DND-41 (cell line): Measurements from ENCODE around the gene VWA8.

ENCODE experiments used
- CTCF ChIP-seq: IDR thresholded peaks from 2 replicates; pipeline ENCODE4 v1.5.1; 2012; ENCODE audit warnings: borderline replicate concordance, low read length, moderate library complexity, mild to moderate bottlenecking; ENCODE audit not compliant: poor library complexity, severe bottlenecking; ENCODE audit errors: extremely low read depth
- EZH2 ChIP-seq: IDR thresholded peaks from 3 replicates; pipeline ENCODE4 v1.6.1; 2012; ENCODE audit warnings: borderline replicate concordance, low read depth, mild to moderate bottlenecking, moderate library complexity, low read length, inconsistent platforms; ENCODE audit not compliant: severe bottlenecking

GRCh38 chr13:41701676-41702075 lies 259.2 kb downstream of the VWA8 start:
- TF ChIP-seq CTCF (no peak), EZH2 (no peak)
